T47D (cell line): ENCODE results near the gene HMOX1.
A peak's percentile ranks its signal among the peaks of the same experiment; 100 is the strongest.
"Not testable (repeated sequence)": the region's sequence is repeated elsewhere in the genome, so short reads cannot be mapped to it uniquely, and the experiment has no call there.

ENCODE experiments used
- DNase-seq, 2 experiments: peaks; one replicate each; pipeline versions ENCODE4 v3.0.0 to v3.0.0-alpha.2; 2011 to 2012; ENCODE audit warnings: low read depth in 1 of 2, low spot score in 1 of 2
- JUND ChIP-seq: IDR thresholded peaks from 2 replicates; pipeline ENCODE4 v1.6.1; 2012; ENCODE audit warnings: low read depth
- in situ Hi-C: cut with HindIII; loops from 2 replicates; pipeline ENCODE4 v1.10.0; 2016; ENCODE audit warnings: low sequenced_read_pairs, low pct_unique_long_range_greater_than_20kb

HMOX1 gene

GRCh38 chr22:35394011-35394312 is 13.1 kb downstream of the HMOX1 start:
- in situ Hi-C loops, result no loop called here
- DNase-seq, result no peak
- TF ChIP-seq JUND, result no peak

- TF ChIP-seq JUND, result no peak
- in situ Hi-C loops, result no loop called here
- no peak for DNase-seq
Observed at GRCh38 chr22:35394810-35395563, 14.1 kb downstream of the HMOX1 start.

- DNase-seq, in situ Hi-C loops: not testable (repeated sequence)
Observed at GRCh38 chr22:35396622-35397021, 15.7 kb downstream of the HMOX1 start.

GRCh38 chr22:35397095-35397904 is 16.4 kb downstream of the HMOX1 start:
- no peak for TF ChIP-seq JUND
- DNase-seq, result no peak

GRCh38 chr22:35398591-35398973 is 17.7 kb downstream of the HMOX1 start:
- in situ Hi-C loops, result no loop called here
- DNase-seq, result no peak
- TF ChIP-seq JUND, result no peak

More at GRCh38 chr22:35397095-35397904, 16.4 kb downstream of the HMOX1 start:
- in situ Hi-C loops, result no loop called here

- in situ Hi-C loops, result no loop called here
- no peak for DNase-seq
- no peak for TF ChIP-seq JUND
Observed at GRCh38 chr22:35399114-35399677, 18.3 kb downstream of the HMOX1 start.

- DNase-seq, result peak; percentile 97
- TF ChIP-seq JUND, result no peak
- in situ Hi-C loops, result no loop called here
Observed at GRCh38 chr22:35399678-35400500, 19.0 kb downstream of the HMOX1 start, which contains the start of gene MCM5. Gene MCM5, plus strand, starts transcription at chr22:35400140. Its CDS starts 299 bp downstream, at chr22:35400439.

- no peak for TF ChIP-seq JUND
- in situ Hi-C loops, result no loop called here
Observed at GRCh38 chr22:35400501-35400790, 19.6 kb downstream of the HMOX1 start.

GRCh38 chr22:35401863-35402262 is 21.0 kb downstream of the HMOX1 start:
- in situ Hi-C loops, result no loop called here
- no peak for DNase-seq
- no peak for TF ChIP-seq JUND

More at GRCh38 chr22:35400501-35400790, 19.6 kb downstream of the HMOX1 start:
- no peak for DNase-seq

- in situ Hi-C loops, result no loop called here
- DNase-seq, result no peak
- no peak for TF ChIP-seq JUND
Observed at GRCh38 chr22:35403356-35403755, 22.5 kb downstream of the HMOX1 start.

- no peak for TF ChIP-seq JUND
- no peak for DNase-seq
- in situ Hi-C loops, result no loop called here
Observed at GRCh38 chr22:35404176-35404575, 23.3 kb downstream of the HMOX1 start.

GRCh38 chr22:35406443-35406842 is 25.5 kb downstream of the HMOX1 start:
- TF ChIP-seq JUND, result no peak
- no peak for DNase-seq
- in situ Hi-C loops, result no loop called here
